Stimulated activated memory B cell treated with anti-CD40 and anti-IgM and Interleukin-4, amounts not matched to agents 10 μg/mL and 1 μg/mL and 100 μg/mL, for 72 hours (primary cell): ENCODE measurements around the gene MPPED1.

Source experiments
- ATAC-seq: fragments of 150-1000 bp; cut with Tn5 transposase; 2 replicates; pipeline ENCODE4 v1.10.0; 2021
- H3K27ac Mint-ChIP-seq: one replicate; pipeline ENCODE4 v1.8.0; 2022; ENCODE audit warnings: mild to moderate bottlenecking, mixed read lengths
- H3K27me3 Mint-ChIP-seq: one replicate; pipeline ENCODE4 v1.8.0; 2022; ENCODE audit warnings: mixed read lengths
- H3K36me3 Mint-ChIP-seq: one replicate; pipeline ENCODE4 v1.8.0; 2022; ENCODE audit warnings: mixed read lengths
- H3K4me1 Mint-ChIP-seq: one replicate; pipeline ENCODE4 v1.8.0; 2022; ENCODE audit warnings: mixed read lengths
- H3K4me3 Mint-ChIP-seq: one replicate; pipeline ENCODE4 v1.8.0; 2022; ENCODE audit warnings: mild to moderate bottlenecking, moderate library complexity, mixed read lengths
- H3K9me3 Mint-ChIP-seq: one replicate; pipeline ENCODE4 v1.8.0; 2022; ENCODE audit warnings: mixed read lengths

MPPED1 gene

DNA sequence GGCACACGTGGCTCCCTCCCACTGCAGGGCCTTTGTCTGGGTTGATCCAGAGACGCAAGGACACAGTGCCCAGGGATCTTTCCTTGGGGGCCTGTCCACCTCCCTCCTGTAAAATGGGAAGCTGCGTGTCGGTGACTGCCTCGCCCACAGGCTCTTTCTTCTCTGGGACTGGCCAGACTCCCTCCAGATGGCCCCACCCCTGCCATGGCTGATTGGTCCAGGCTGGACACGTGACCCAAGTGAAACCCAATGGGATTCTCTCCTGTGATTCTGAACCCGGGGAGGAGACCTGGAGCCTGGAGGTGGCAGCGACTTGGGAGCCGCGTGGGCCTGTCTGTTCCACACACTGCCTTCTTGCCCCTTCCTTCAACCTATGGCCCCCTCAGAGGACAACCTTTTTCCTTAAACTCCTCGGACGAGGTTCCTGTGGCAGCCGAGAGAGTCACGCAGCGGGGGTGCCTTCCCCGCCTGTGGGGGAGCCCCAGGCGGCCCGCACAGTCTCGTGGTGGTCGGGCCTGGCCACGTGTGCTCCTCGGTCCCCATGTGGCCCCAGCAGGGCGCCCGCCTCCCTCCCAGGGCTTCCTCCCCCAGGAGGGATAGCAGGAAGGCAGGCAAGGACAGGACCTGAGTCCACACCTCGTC, 12.4 kb upstream of the MPPED1 start:
- H3K4me3 Mint-ChIP-seq: no peak overlapping the region
- peaks cover 57% of the 10 kb centered on the region for H3K27me3 Mint-ChIP-seq
- H3K36me3 Mint-ChIP-seq: no peaks in the 10 kb centered on the region
- H3K27ac Mint-ChIP-seq: no peak overlapping the region
- no peak for ATAC-seq
- H3K9me3 Mint-ChIP-seq: peaks cover 3% of the 10 kb centered on the region
- H3K4me1 Mint-ChIP-seq: no peaks in the 10 kb centered on the region

DNA sequence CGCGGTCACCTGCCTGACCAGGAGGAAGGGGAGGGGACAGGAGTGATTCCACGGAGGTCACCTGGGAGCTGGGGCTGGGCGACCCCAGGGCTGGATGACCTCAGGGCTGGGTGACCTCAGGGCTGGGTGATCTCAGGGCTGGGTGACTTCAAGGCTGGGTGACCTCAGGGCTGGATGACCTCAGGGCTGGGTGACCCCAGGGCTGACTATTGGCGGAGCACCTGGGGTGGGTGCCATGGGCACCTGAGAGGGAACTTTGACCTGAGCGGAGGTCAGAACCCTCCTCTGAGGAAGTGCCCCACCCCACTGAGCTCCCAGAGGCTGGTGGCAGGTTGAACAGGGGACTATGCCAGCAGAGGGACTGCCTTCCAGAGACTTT, 11.8 kb upstream of the MPPED1 start:
- H3K27ac Mint-ChIP-seq: no peak overlapping the region
- H3K4me3 Mint-ChIP-seq: no peak overlapping the region

GRCh38 chr22:43400449-43400848, 11.4 kb upstream of the MPPED1 start:
- no peaks in the 10 kb centered on the region for H3K36me3 Mint-ChIP-seq
- no peaks in the 10 kb centered on the region for H3K4me1 Mint-ChIP-seq
- peaks cover 3% of the 10 kb centered on the region for H3K9me3 Mint-ChIP-seq
- no peak for ATAC-seq
- no peak overlapping the region for H3K4me3 Mint-ChIP-seq
- H3K27ac Mint-ChIP-seq: no peak overlapping the region
- peaks cover 63% of the 10 kb centered on the region for H3K27me3 Mint-ChIP-seq

More for the DNA sequence above, 11.8 kb upstream of the MPPED1 start:
- Mint-ChIP-seq H3K36me3 (no peaks in the 10 kb centered on the region), H3K27me3 (peaks cover 62% of the 10 kb centered on the region), H3K9me3 (peaks cover 3% of the 10 kb centered on the region), H3K4me1 (no peaks in the 10 kb centered on the region)
- no peak for ATAC-seq

DNA sequence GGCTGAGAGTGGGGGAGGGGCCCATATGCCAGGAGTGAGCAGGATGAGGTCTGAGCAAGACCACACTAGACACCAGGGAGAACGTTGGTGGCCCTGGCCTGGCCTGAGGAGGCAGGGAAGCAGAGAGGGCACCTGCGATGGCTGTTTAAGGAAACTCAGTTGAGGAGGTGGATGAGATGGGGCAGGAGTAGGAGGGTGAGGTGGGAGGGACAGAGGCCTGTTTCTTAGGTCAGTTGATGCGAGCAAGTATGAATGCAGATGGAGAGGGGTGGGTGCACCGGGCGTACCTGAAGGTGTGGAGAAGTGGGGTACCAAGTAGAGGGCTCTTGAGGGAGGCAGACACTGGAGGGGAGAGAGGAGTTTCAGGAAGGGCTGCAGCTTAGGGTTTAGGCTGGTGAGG, 10.6 kb upstream of the MPPED1 start:
- ATAC-seq: no peak
- peaks cover 3% of the 10 kb centered on the region for H3K9me3 Mint-ChIP-seq
- no peaks in the 10 kb centered on the region for H3K36me3 Mint-ChIP-seq
- no peaks in the 10 kb centered on the region for H3K4me1 Mint-ChIP-seq
- peaks cover 65% of the 10 kb centered on the region for H3K27me3 Mint-ChIP-seq
- H3K4me3 Mint-ChIP-seq: no peak overlapping the region
- no peak overlapping the region for H3K27ac Mint-ChIP-seq

DNA sequence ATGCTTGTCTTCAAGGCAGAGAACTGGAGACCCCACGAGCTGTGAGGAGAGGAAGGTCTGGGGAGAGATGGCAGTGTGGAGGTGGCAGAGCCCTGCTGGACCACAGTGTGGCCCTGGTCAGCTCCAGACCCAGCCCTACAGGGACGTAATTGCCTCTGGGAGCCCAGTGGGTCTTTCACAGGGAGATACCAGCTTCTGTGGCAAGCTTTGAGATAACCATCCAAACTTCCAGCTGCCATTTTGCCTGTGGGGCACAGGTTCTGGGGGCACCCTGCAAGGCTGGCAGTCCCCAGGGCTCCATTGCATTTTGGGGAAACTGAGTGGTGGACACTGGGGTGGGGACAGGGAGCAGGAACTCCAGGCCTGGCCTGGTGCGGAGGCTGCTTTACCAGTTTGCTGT, 10.2 kb upstream of the MPPED1 start:
- Mint-ChIP-seq H3K4me1 (no peaks in the 10 kb centered on the region), H3K4me3 (no peak overlapping the region), H3K36me3 (no peaks in the 10 kb centered on the region), H3K9me3 (peaks cover 3% of the 10 kb centered on the region), H3K27me3 (peaks cover 65% of the 10 kb centered on the region), H3K27ac (no peak overlapping the region)
- no peak for ATAC-seq

- H3K27me3 Mint-ChIP-seq: peaks cover 65% of the 10 kb centered on the region
Observed at GRCh38 chr22:43402128-43402527, 9.7 kb upstream of the MPPED1 start.

DNA sequence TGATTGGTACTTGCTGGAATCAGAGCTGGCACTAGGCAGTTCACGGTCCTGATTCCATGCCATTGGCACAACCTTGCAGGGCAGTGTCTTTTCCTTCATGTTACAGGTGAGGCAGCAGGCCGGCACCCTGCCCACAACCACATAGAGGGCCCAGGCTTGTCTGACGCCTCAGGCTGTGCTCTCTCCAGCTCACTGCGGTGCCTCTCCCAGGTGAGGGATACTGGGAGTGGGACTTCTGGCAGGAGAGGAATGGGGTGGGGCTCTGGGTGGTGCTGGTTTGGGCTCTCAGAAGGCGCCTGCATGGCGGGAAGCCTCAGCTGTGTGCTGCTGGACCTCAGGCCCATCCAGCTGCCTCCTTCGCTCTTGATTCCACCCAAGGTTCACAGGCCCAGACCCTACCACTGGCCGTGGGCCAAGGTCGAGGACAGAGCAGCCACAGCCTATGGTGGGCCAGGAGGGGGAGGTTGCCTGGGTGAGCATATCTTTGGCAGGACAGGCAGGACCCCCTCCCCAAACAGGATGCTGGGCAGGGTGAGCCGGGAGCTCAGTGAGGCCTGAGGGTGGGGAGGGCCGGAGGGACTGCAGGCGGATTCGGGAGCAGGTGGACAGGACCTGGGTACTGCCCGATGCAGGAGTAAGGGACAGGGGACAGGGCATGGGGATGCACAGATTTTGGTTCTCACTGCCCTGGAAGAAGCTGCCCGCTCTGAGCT, 7.0 kb upstream of the MPPED1 start:
- Mint-ChIP-seq H3K4me1 (no peaks in the 10 kb centered on the region), H3K4me3 (no peak overlapping the region), H3K9me3 (peaks cover 3% of the 10 kb centered on the region), H3K27me3 (peaks cover 58% of the 10 kb centered on the region), H3K27ac (no peak overlapping the region), H3K36me3 (no peaks in the 10 kb centered on the region)
- no peak for ATAC-seq

More at GRCh38 chr22:43402128-43402527, 9.7 kb upstream of the MPPED1 start:
- Mint-ChIP-seq H3K36me3 (no peaks in the 10 kb centered on the region), H3K4me1 (no peaks in the 10 kb centered on the region), H3K9me3 (peaks cover 3% of the 10 kb centered on the region), H3K4me3 (no peak overlapping the region), H3K27ac (no peak overlapping the region)
- no peak for ATAC-seq

DNA sequence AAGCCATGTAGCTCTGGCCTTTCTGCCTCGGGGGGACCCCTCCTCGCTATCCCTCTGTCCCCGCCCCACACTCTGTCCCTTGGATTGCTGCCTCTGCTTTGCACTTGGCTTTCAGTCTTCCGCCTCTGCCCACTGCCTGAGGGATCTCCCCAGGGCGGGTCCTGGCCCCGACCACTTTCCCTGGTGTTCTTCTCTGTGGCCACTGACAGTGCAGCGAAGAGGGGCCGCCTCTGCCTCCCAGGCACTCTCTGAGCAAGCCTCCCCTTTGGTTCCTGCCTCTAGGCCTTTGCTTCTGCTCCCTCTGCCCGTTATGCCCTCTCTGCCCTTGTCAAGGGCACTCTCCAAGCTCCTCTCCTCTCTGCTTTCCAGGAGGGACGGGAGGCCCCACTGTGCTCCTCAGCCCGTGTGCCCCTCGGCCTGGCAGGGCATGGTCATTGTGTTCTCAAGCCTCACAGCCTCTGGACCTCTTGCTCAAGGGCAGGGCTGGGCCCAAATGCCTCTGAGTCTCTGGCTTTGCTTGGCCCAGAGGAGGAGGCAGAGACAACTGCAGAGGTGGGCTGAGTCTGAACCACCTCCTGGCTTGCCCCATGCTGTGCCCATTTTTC, 5.5 kb upstream of the MPPED1 start:
- ATAC-seq: no peak
- Mint-ChIP-seq H3K27ac (no peak overlapping the region), H3K4me1 (no peaks in the 10 kb centered on the region), H3K36me3 (no peaks in the 10 kb centered on the region), H3K9me3 (peaks cover 3% of the 10 kb centered on the region), H3K27me3 (peaks cover 64% of the 10 kb centered on the region), H3K4me3 (no peak overlapping the region)

- Mint-ChIP-seq H3K4me1 (no peaks in the 10 kb centered on the region), H3K9me3 (no peaks in the 10 kb centered on the region), H3K36me3 (no peaks in the 10 kb centered on the region), H3K4me3 (no peak overlapping the region), H3K27me3 (peaks cover 62% of the 10 kb centered on the region), H3K27ac (no peak overlapping the region)
- no peak for ATAC-seq
Observed at GRCh38 chr22:43407591-43407990, 4.2 kb upstream of the MPPED1 start.

GRCh38 chr22:43408009-43408408, 3.8 kb upstream of the MPPED1 start:
- H3K4me3 Mint-ChIP-seq: no peak overlapping the region
- no peaks in the 10 kb centered on the region for H3K4me1 Mint-ChIP-seq
- H3K9me3 Mint-ChIP-seq: no peaks in the 10 kb centered on the region
- no peaks in the 10 kb centered on the region for H3K36me3 Mint-ChIP-seq
- no peak for ATAC-seq
- no peak overlapping the region for H3K27ac Mint-ChIP-seq
- H3K27me3 Mint-ChIP-seq: peaks cover 66% of the 10 kb centered on the region

DNA sequence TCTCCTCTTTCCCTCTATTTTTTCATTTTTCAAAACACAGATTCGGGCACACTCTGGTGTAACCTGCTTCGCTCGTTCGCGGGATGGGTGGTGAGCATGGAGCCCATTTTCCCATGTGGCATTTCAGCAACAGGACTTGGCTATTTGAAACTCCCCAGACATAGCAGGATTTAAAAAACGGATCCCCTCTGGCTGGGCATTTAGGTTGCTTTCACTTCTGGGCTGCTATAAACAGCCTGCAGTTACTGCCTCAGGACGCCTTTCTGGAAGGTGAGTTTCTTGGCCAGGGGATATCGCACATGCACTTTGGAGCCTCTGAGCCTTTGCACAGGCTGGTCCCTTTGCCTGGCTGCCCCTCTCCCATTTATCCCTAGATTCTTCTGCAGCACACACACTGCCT, 2.8 kb upstream of the MPPED1 start:
- H3K27ac Mint-ChIP-seq: no peak overlapping the region
- H3K9me3 Mint-ChIP-seq: no peaks in the 10 kb centered on the region
- peaks cover 67% of the 10 kb centered on the region for H3K27me3 Mint-ChIP-seq
- H3K4me1 Mint-ChIP-seq: no peaks in the 10 kb centered on the region
- no peaks in the 10 kb centered on the region for H3K36me3 Mint-ChIP-seq
- H3K4me3 Mint-ChIP-seq: no peak overlapping the region
- no peak for ATAC-seq

DNA sequence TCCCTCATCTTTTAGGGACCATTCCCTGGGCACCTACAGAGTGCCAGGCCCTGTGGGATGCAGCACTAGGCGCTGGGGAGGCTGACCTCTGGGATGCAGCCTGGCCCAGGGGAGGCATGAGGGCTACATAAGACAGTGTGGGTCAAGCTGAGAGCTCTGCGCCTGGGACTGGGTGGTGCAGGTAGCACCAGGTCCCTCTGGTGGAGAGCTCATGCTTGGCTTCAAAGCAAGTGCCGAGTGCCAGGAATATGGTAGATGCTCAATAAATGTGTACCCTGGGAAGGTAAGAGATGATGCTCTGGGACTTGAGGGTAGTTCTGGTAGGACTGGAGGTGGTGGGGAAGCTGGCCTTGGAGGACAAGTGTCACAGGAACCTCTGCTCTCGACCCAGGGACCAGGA, 2.0 kb upstream of the MPPED1 start:
- H3K4me1 Mint-ChIP-seq: no peaks in the 10 kb centered on the region
- H3K4me3 Mint-ChIP-seq: no peak overlapping the region
- ATAC-seq: no peak
- no peaks in the 10 kb centered on the region for H3K9me3 Mint-ChIP-seq
- peaks cover 67% of the 10 kb centered on the region for H3K27me3 Mint-ChIP-seq
- no peak overlapping the region for H3K27ac Mint-ChIP-seq
- H3K36me3 Mint-ChIP-seq: no peaks in the 10 kb centered on the region

- Mint-ChIP-seq H3K27ac (no peak overlapping the region), H3K36me3 (no peaks in the 10 kb centered on the region), H3K4me3 (no peak overlapping the region), H3K27me3 (peaks cover 70% of the 10 kb centered on the region), H3K9me3 (no peaks in the 10 kb centered on the region), H3K4me1 (no peaks in the 10 kb centered on the region)
- ATAC-seq: no peak
Observed at GRCh38 chr22:43411040-43411868, 560 bp upstream of the MPPED1 start.

DNA sequence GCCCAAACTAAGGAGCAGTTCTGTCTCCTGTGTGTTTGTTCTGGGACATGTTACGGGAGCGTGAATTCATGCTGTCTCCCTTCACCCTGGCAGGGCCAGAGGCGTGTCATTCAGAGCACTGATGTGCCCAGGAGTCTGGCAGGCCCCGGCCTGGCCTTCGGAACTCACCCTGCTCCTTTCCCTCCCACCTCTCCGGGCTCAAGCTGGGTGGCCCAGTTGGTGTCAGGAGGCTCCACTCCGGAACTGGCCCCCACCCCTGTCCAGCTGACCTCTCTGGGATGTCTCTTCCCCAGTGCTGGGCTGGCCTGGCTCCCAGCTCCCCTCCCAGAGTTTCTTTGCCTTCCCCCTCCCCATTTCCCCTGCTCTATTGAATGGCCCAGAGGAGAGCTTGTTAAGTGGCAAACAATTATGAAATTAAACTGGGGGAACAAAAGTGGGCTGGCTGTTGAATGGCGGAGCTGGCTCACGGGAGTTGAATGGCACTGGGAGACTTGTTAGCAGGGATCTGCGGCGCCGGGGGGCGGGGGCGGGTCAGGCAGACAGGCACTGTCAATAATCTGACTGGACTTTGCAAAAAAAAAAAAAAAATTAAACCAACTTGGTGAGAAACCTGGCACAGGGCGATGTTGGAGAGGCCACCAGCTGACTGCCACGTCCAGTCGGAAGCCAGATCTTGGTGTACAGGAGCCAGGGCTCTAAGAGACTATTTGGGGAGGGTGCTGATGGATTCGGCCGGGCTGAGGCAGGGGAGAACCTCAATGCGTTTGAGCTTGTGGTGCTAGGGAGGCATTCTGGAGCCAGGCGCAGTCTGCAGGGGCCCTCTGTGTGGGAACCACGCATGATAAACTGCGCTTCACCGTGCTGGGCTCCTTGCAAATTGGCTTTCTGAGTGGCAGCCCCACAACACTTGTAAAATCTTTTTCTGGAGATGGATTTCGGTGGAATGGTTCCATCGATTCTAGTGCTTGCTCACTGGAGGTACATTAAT, 1.3 kb downstream of the MPPED1 start:
- no peak for ATAC-seq
- H3K27me3 Mint-ChIP-seq: peaks cover 58% of the 10 kb centered on the region
- no peak overlapping the region for H3K4me3 Mint-ChIP-seq

More for the DNA sequence above, 1.3 kb downstream of the MPPED1 start:
- Mint-ChIP-seq H3K36me3 (no peaks in the 10 kb centered on the region), H3K9me3 (no peaks in the 10 kb centered on the region), H3K4me1 (no peaks in the 10 kb centered on the region), H3K27ac (no peak overlapping the region)
